H1 (cell line): ENCODE results near the gene RAP1GDS1. TPM values are rescaled to one million over a fixed set of nuclear protein-coding genes. Genes with fewer than 3 reads are reported as not detected.

Experiments used
- CTCF ChIA-PET: fragments of 300-600 bp; sonication (Branson Sonifier 250); formaldehyde crosslinking; loops from one replicate; lab custom pipeline; 2021; ENCODE audit not compliant: partially characterized antibody; lab: Charles Lee
- POLR2A ChIA-PET: fragments of 300-600 bp; sonication (Branson Sonifier 250); formaldehyde crosslinking; loops from one replicate; lab custom pipeline; 2021; ENCODE audit warnings: inconsistent platforms; ENCODE audit not compliant: partially characterized antibody; lab: Charles Lee
- DNase-seq, 2 experiments: peaks; one replicate each; pipeline versions ENCODE4 v3.0.0 to v3.0.0-alpha.2; 2010 to 2022; ENCODE audit warnings: low spot score in 2 of 2, low read depth in 1 of 2, mixed read lengths in 1 of 2
- FAIRE-seq: peaks from 2 replicates; lab custom pipeline; 2011; peaks lifted over from hg19 to GRCh38; lab: Jason Lieb, UNC
- H2AFZ ChIP-seq: 2 replicates; pipeline ENCODE4 v1.8.1; 2012; ENCODE audit warnings: low read length, inconsistent platforms
- H2AK5ac ChIP-seq: 2 replicates; pipeline ENCODE4 v1.6.1; 2013; ENCODE audit warnings: low read depth, low read length
- H2BK120ac ChIP-seq: replicated peaks from 2 replicates; pipeline ENCODE3; 2013; ENCODE audit warnings: low read depth, low read length, inconsistent platforms
- H2BK12ac ChIP-seq: 2 replicates; pipeline ENCODE4 v1.6.1; 2013; ENCODE audit warnings: low read depth, low read length
- H2BK15ac ChIP-seq: 2 replicates; pipeline ENCODE4 v1.6.1; 2013; ENCODE audit warnings: low read length
- H2BK20ac ChIP-seq: 2 replicates; pipeline ENCODE4 v1.6.1; 2013; ENCODE audit warnings: low read length
- H2BK5ac ChIP-seq: 2 replicates; pipeline ENCODE4 v1.6.1; 2013; ENCODE audit warnings: low read depth, low read length
- H3K14ac ChIP-seq: 2 replicates; pipeline ENCODE4 v1.6.1; 2013; ENCODE audit warnings: inconsistent platforms; ENCODE audit not compliant: insufficient read length
- H3K18ac ChIP-seq: 2 replicates; pipeline ENCODE4 v1.6.1; 2013; ENCODE audit warnings: low read length; ENCODE audit errors: extremely low read depth
- H3K23ac ChIP-seq: 2 replicates; pipeline ENCODE4 v1.6.1; 2013; ENCODE audit warnings: inconsistent platforms; ENCODE audit not compliant: insufficient read length
- H3K23me2 ChIP-seq: 2 replicates; pipeline ENCODE4 v1.6.1; 2013; ENCODE audit warnings: low read depth, low read length
- H3K27ac ChIP-seq: 2 replicates; pipeline ENCODE4 v1.6.1; 2011; ENCODE audit warnings: low read depth, low read length, inconsistent platforms
- H3K27me3 ChIP-seq, 4 experiments: replicated peaks in 1 of 4; 1 replicate in 1 of 4; 2 replicates in 3 of 4; pipeline versions ENCODE4 v1.6.1 to v1.8.1; 2011 to 2013; ENCODE audit warnings: low read length in 3 of 4, mild to moderate bottlenecking in 3 of 4, inconsistent platforms in 2 of 4, mixed read lengths in 2 of 4, moderate library complexity in 1 of 4; ENCODE audit not compliant: control insufficient read depth in 3 of 4, insufficient read depth in 3 of 4; ENCODE audit errors: extremely low read depth in 1 of 4
- H3K36me3 ChIP-seq, 4 experiments: 2 replicates each; pipeline versions ENCODE4 v1.6.1 to v1.8.1; 2011 to 2013; ENCODE audit warnings: mild to moderate bottlenecking in 4 of 4, low read length in 3 of 4, moderate library complexity in 2 of 4, control low read depth in 1 of 4, inconsistent platforms in 1 of 4; ENCODE audit not compliant: insufficient read depth in 4 of 4, control insufficient read depth in 2 of 4
- H3K4ac ChIP-seq: replicated peaks from 2 replicates; pipeline ENCODE3; 2013; ENCODE audit warnings: low read length, low read depth, mixed read lengths, inconsistent platforms; ENCODE audit not compliant: insufficient read length
- H3K4me1 ChIP-seq, 4 experiments: replicated peaks in 1 of 4; 1 replicate in 1 of 4; 2 replicates in 3 of 4; pipeline versions ENCODE4 v1.6.1 to v1.8.1; 2011 to 2013; ENCODE audit warnings: low read length in 3 of 4, inconsistent platforms in 2 of 4, mixed read lengths in 1 of 4; ENCODE audit not compliant: insufficient read depth in 4 of 4, control insufficient read depth in 3 of 4
- H3K4me2 ChIP-seq, 2 experiments: 2 replicates each; pipeline versions ENCODE4 v1.6.1 to v1.8.1; 2011 to 2013; ENCODE audit warnings: low read depth in 2 of 2, low read length in 2 of 2, control low read depth in 1 of 2, inconsistent platforms in 1 of 2, mild to moderate bottlenecking in 1 of 2; ENCODE audit not compliant: insufficient read depth in 1 of 2
- H3K4me3 ChIP-seq, 4 experiments: fragments of 200-600, 300-600 bp in 1 of 4; sonication (generic), shearing (Covaris generic), sonication (Bioruptor Twin) in 1 of 4; 2 replicates each; pipeline versions ENCODE4 v1.5.1 to v1.8.1; 2011 to 2016; ENCODE audit warnings: low read length in 4 of 4, low read depth in 3 of 4, control low read depth in 2 of 4, inconsistent platforms in 2 of 4, mild to moderate bottlenecking in 2 of 4, mixed read lengths in 1 of 4, moderate library complexity in 1 of 4; ENCODE audit not compliant: insufficient read depth in 2 of 4; ENCODE audit errors: extremely low read depth in 1 of 4
- H3K56ac ChIP-seq: replicated peaks from 2 replicates; pipeline ENCODE3; 2013; ENCODE audit warnings: low read depth, mild to moderate bottlenecking, mixed read lengths, low read length, inconsistent platforms; ENCODE audit not compliant: insufficient read length
- H3K79me1 ChIP-seq: 2 replicates; pipeline ENCODE4 v1.6.1; 2013; ENCODE audit warnings: low read depth, low read length, control low read depth
- H3K79me2 ChIP-seq, 2 experiments: 2 replicates each; pipeline versions ENCODE4 v1.6.1 to v1.8.1; 2012 to 2013; ENCODE audit warnings: low read length in 2 of 2, mild to moderate bottlenecking in 2 of 2, inconsistent platforms in 1 of 2; ENCODE audit not compliant: insufficient read depth in 2 of 2, control insufficient read depth in 1 of 2
- H3K9ac ChIP-seq, 4 experiments: replicated peaks in 1 of 4; 1 replicate in 1 of 4; 2 replicates in 3 of 4; pipeline versions ENCODE4 v1.6.1 to v1.8.1; 2011 to 2013; ENCODE audit warnings: low read depth in 3 of 4, low read length in 3 of 4, control low read depth in 2 of 4, mild to moderate bottlenecking in 2 of 4, moderate library complexity in 2 of 4, inconsistent platforms in 1 of 4; ENCODE audit errors: extremely low read depth in 1 of 4
- H3K9me3 ChIP-seq, 2 experiments: 2 replicates each; pipeline versions ENCODE4 v1.6.1 to v1.8.1; 2012 to 2013; ENCODE audit warnings: mild to moderate bottlenecking in 2 of 2, moderate library complexity in 2 of 2, control low read depth in 1 of 2, inconsistent platforms in 1 of 2, low read depth in 1 of 2, low read length in 1 of 2, mixed read lengths in 1 of 2; ENCODE audit not compliant: insufficient read depth in 2 of 2
- H4K20me1 ChIP-seq, 2 experiments: replicated peaks in 1 of 2; 2 replicates each; pipeline versions ENCODE3 to v1.8.1; 2011 to 2013; ENCODE audit warnings: inconsistent platforms in 2 of 2, low read length in 2 of 2, mild to moderate bottlenecking in 1 of 2; ENCODE audit not compliant: insufficient read depth in 2 of 2, control insufficient read depth in 1 of 2
- H4K5ac ChIP-seq: 2 replicates; pipeline ENCODE4 v1.6.1; 2013; ENCODE audit warnings: low read length, low read depth, mixed read lengths, inconsistent platforms; ENCODE audit not compliant: insufficient read length
- H4K8ac ChIP-seq: 2 replicates; pipeline ENCODE4 v1.8.0; 2013; ENCODE audit warnings: mild to moderate bottlenecking, moderate library complexity, low read length, inconsistent platforms; ENCODE audit not compliant: insufficient read depth; ENCODE audit errors: extremely low read depth
- H4K91ac ChIP-seq: replicated peaks from 2 replicates; pipeline ENCODE3; 2013; ENCODE audit warnings: low read length, mixed read lengths, inconsistent platforms; ENCODE audit not compliant: insufficient read length
- CHD2 ChIP-seq: IDR thresholded peaks from 2 replicates; pipeline ENCODE4 v1.6.1; 2012; ENCODE audit warnings: low read length, improper control_type of control experiment
- FOSL1 ChIP-seq: IDR thresholded peaks from 2 replicates; pipeline ENCODE4 v1.6.1; 2011; ENCODE audit warnings: mild to moderate bottlenecking, low read depth, low read length, moderate library complexity; ENCODE audit not compliant: insufficient read depth
- HDAC2 ChIP-seq, 2 experiments: fragments of 300-600 bp in 1 of 2; sonication (generic) in 1 of 2; IDR thresholded peaks; 2 replicates each; pipeline ENCODE4 v1.6.1; 2011 to 2012; ENCODE audit warnings: low read depth in 2 of 2, low read length in 2 of 2, mild to moderate bottlenecking in 2 of 2, moderate library complexity in 2 of 2, borderline replicate concordance in 1 of 2, inconsistent platforms in 1 of 2
- MAFK ChIP-seq: IDR thresholded peaks from 2 replicates; pipeline ENCODE4 v1.6.1; 2012; ENCODE audit warnings: low read depth, mild to moderate bottlenecking, improper control_type of control experiment, low read length
- RNF2 ChIP-seq: fragments of 200-900, 300-1000 bp; sonication (generic); IDR thresholded peaks from 2 replicates; pipeline ENCODE4 v1.7.1; 2016; ENCODE audit warnings: borderline replicate concordance, low read depth, mild to moderate bottlenecking, antibody characterized with exemption, low read length; ENCODE audit not compliant: poor library complexity, severe bottlenecking; ENCODE audit errors: missing control alignments
- SP4 ChIP-seq: IDR thresholded peaks from 2 replicates; pipeline ENCODE4 v1.6.1; 2012; ENCODE audit warnings: low read length, inconsistent platforms
- TAF1 ChIP-seq: IDR thresholded peaks from 2 replicates; pipeline ENCODE4 v1.6.1; 2011; ENCODE audit warnings: mild to moderate bottlenecking, low read depth, low read length
- TCF12 ChIP-seq: IDR thresholded peaks from 2 replicates; pipeline ENCODE4 v1.6.1; 2011; ENCODE audit warnings: low read depth, mild to moderate bottlenecking, low read length
- YY1 ChIP-seq: IDR thresholded peaks from 2 replicates; pipeline ENCODE4 v1.6.1; 2011; ENCODE audit warnings: low read depth, mild to moderate bottlenecking, low read length
- WGBS, 2 experiments: shearing (Covaris generic) in 1 of 2; methylation state at CpG; one replicate each; pipeline versions ENCODE4 v1.1.6 to v1.1.7; 2013 to 2015; ENCODE audit warnings: low lambda C conversion rate in 2 of 2, mixed read lengths in 2 of 2, inconsistent platforms in 1 of 2, low coverage in 1 of 2, missing lambda C conversion rate in 1 of 2; ENCODE audit not compliant: insufficient replicate concordance in 2 of 2, insufficient coverage in 1 of 2, insufficient read length in 1 of 2; ENCODE audit errors: extremely low coverage in 1 of 2, missing lambda C conversion rate in 1 of 2; 5-methylcytosine and 5-hydroxymethylcytosine counted together
- polyA plus RNA-seq, 7 experiments: library from polyadenylated mRNA; depleted of rRNA in 3 of 7; stranded (reverse) in 5 of 7; unstranded in 2 of 7; fragments of >200 nt in 5 of 7; fragments of 200-250 nt in 2 of 7; gene quantifications; 1 replicate in 5 of 7; 2 replicates in 1 of 7; 4 replicates in 1 of 7; pipeline versions ENCODE4 v1.2.1 to v1.2.3, GENCODE V29; 2011 to 2013; ENCODE audit warnings: missing spikeins in 2 of 7, mixed read lengths in 2 of 7
- total RNA-seq: library from RNA; stranded (reverse); fragmentation: NEBNext Ultra II Directional; extraction: Animal tissue kit (Norgen Biotek cat#: 25700); gene quantifications from 2 replicates; pipeline ENCODE4 v1.2.1, GENCODE V29; 2021

The RAP1GDS1 gene
- total and polyA plus RNA-seq, 2 of the 8 experiments (the other 6 are each of a cell fraction or from before 2014, with no cell fraction given): 12.8 to 31.9 TPM

GRCh38 chr4:98359646-98360045 is 98.5 kb downstream of the RAP1GDS1 start:
- TF ChIP-seq CHD2 (no peak), HDAC2 (IDR thresholded peaks at IDR 0.05; ENCODE audit: borderline replicate concordance in 1 of 2, low read depth in 2 of 2, low read length in 2 of 2) (no peak), TCF12 (no peak), YY1 (no peak), TAF1 (no peak), MAFK (no peak), SP4 (no peak), FOSL1 (no peak), RNF2 (no peak)
- TF ChIP-seq, all 59 proteins: peak for 0
- no peak overlapping the region for H4K91ac ChIP-seq
- H3K36me3 ChIP-seq: peaks cover 0 to 2% (median 0%) of the 10 kb centered on the region in 4 experiments; a peak in 1 of 8 replicates
- no peak overlapping the region for H4K5ac ChIP-seq
- no peak overlapping the region for H2BK12ac ChIP-seq
- no peak overlapping the region for H3K23ac ChIP-seq
- H3K27me3 ChIP-seq: no peaks in the 10 kb centered on the region
- H2BK15ac ChIP-seq: no peak overlapping the region
- H2BK20ac ChIP-seq: no peak overlapping the region
- no peak for FAIRE-seq
- no peak overlapping the region for H4K8ac ChIP-seq
- H3K79me2 ChIP-seq: no peaks in the 10 kb centered on the region
- no peaks in the 10 kb centered on the region for H3K4me1 ChIP-seq
- H3K18ac ChIP-seq: no peak overlapping the region
- CTCF ChIA-PET: no interaction called here
- H3K56ac ChIP-seq: no peak overlapping the region
- H3K4me2 ChIP-seq: no peak overlapping the region
- DNase-seq: no peak
- H2AK5ac ChIP-seq: no peak overlapping the region
- no peak overlapping the region for H3K14ac ChIP-seq
- H3K9ac ChIP-seq: no peak overlapping the region
- no peaks in the 10 kb centered on the region for H3K9me3 ChIP-seq
- no peak overlapping the region for H2BK5ac ChIP-seq
- H2AFZ ChIP-seq: no peak overlapping the region
- H3K4me3 ChIP-seq: no peak overlapping the region
- H3K23me2 ChIP-seq: no peaks in the 10 kb centered on the region
- no peak overlapping the region for H3K27ac ChIP-seq
- H2BK120ac ChIP-seq: no peak overlapping the region
- H3K4ac ChIP-seq: no peak overlapping the region
- 94% methylated on average over 4 of the region's 4 CpGs; no CpG with 5 or more reads in 1 of the 2 experiments for WGBS, 2 experiments
- H3K79me1 ChIP-seq: no peaks in the 10 kb centered on the region; the same call in 1 of the 2 replicates
- H4K20me1 ChIP-seq: no peaks in the 10 kb centered on the region
- POLR2A ChIA-PET: no interaction called here
